ENCODE data around the gene LINGO4. TPM values are rescaled to one million over a fixed set of nuclear protein-coding genes. Genes with fewer than 3 reads are reported as not detected.

The LINGO4 gene
- total and polyA plus RNA-seq, 7 donors, result 0.36 to 18.2 (median 4.6) TPM

DNA sequence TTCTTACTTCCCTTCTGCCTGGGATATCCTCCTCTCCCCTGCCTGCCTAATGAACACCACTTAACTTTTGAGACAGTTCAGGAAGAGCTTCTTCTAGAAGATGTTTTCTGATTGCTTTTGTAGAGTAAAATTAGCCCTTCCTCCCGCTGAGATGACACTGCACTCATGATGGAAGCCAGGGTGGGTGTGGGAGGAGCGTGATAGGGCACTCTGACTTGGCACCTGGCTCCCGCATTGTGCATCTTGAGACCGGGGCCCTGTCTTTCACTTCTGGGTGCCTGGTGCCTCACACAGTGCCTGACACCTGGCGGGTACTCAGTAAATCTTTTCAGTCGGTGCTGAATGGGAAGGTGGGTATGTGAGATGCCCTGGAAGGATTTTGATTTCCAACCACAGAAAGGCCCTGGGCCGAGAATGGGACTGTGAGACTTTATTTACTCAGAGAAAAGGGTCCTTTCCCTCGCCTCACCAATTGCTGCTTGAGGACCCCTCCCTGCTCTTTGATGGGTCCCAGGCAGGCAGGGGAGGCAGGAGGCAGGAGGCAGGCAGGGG is 41.5 kb upstream of the LINGO4 start:
- 90 to 93% (median 91%) methylated on average over 8 of the region's 8 CpGs for WGBS, 3 donors
- Histone ChIP-seq H3K36me3 (ENCODE audit: insufficient read depth in 1 of 2, low read depth in 1 of 2) (no peaks in the 10 kb centered on the region), H3K9me3 (no peaks in the 10 kb centered on the region), H3K27me3 (ENCODE audit: insufficient read depth in 3 of 3, low read length in 2 of 3) (peaks cover 0 to 32% (median 8%) of the 10 kb centered on the region in 3 donors), H3K4me1 (no peaks in the 10 kb centered on the region), H3K4me3 (no peak overlapping the region), H3K27ac (no peak overlapping the region)
- intact Hi-C loops (cut with DNase I), result no loop called here
- no peak for TF ChIP-seq CTCF (IDR thresholded peaks at IDR 0.05)
- DNase-seq, result no peak
- no peak for ATAC-seq

GRCh38 chr1:151846062-151846568 is 40.9 kb upstream of the LINGO4 start:
- H3K9me3 ChIP-seq, result no peaks in the 10 kb centered on the region
- no peaks in the 10 kb centered on the region for H3K4me1 ChIP-seq
- no peaks in the 10 kb centered on the region for H3K36me3 ChIP-seq (ENCODE audit: insufficient read depth in 1 of 2, low read depth in 1 of 2)
- no peak overlapping the region for H3K4me3 ChIP-seq
- WGBS, 3 donors, result 62 to 71% (median 70%) methylated on average over 6 of the region's 6 CpGs
- TF ChIP-seq CTCF (IDR thresholded peaks at IDR 0.05), result no peak
- DNase-seq, result no peak
- H3K27me3 ChIP-seq (ENCODE audit: insufficient read depth in 3 of 3, low read length in 2 of 3), result peaks cover 0 to 31% (median 8%) of the 10 kb centered on the region in 3 donors
- intact Hi-C loops (cut with DNase I), result no loop called here
- H3K27ac ChIP-seq, result no peak overlapping the region
- no peak for ATAC-seq

DNA sequence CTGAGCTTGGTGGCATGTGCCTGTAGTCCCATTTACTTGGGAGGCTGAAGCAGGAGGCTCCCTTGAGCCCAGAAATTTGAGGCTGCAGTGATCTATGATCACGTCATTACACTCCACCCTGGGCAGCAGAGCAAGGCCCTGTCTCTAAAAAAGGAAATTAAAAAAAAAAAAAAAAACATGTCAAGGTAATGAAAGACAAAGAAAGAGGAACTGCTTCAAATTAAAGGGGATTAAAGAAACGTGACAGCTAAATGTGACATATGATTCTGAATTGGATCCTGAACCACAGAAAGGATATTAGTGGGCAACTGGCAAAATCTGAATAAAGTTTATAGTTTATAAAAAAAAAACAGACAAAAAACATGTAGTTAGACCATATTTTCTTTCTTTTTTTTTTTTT is 38.2 kb upstream of the LINGO4 start:
- Histone ChIP-seq H3K27me3 (ENCODE audit: insufficient read depth in 3 of 3, low read length in 2 of 3) (peaks cover 0 to 28% (median 10%) of the 10 kb centered on the region in 3 donors), H3K4me3 (no peak overlapping the region), H3K27ac (no peak overlapping the region), H3K4me1 (no peaks in the 10 kb centered on the region), H3K36me3 (ENCODE audit: insufficient read depth in 1 of 2, low read depth in 1 of 2) (no peaks in the 10 kb centered on the region), H3K9me3 (no peaks in the 10 kb centered on the region)
- DNase-seq (no peak), ATAC-seq (no peak)
- intact Hi-C loops (cut with DNase I), result no loop called here
- WGBS, 3 donors, result 72 to 84% (median 82%) methylated on average over 2 of the region's 2 CpGs
- no peak for TF ChIP-seq CTCF (IDR thresholded peaks at IDR 0.05)

DNA sequence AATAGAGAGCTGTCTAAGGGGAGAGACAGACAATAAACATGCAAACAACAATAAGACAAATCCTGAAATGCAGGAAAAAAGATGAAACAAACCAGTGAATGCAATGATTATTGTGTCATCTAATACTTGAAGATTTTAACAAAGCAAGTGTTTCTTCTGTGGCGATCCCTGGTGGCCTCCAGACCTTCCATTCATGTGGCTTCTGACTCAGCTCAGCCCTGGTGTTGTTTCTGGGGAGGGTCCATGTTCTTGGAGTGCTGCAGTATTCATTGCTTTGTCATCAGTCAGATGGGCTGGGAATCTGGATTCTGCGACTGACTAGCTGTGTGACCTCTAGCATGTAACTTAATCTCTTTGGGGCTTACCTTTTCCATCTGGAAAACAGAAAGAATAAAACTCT is 35.9 kb upstream of the LINGO4 start:
- 81 to 84% (median 83%) methylated on average over 2 of the region's 2 CpGs for WGBS, 3 donors
- Histone ChIP-seq H3K4me3 (no peak overlapping the region), H3K36me3 (ENCODE audit: insufficient read depth in 1 of 2, low read depth in 1 of 2) (no peaks in the 10 kb centered on the region), H3K4me1 (no peaks in the 10 kb centered on the region), H3K27ac (no peak overlapping the region), H3K9me3 (no peaks in the 10 kb centered on the region), H3K27me3 (ENCODE audit: insufficient read depth in 3 of 3, low read length in 2 of 3) (peaks cover 0 to 28% (median 17%) of the 10 kb centered on the region in 3 donors)
- TF ChIP-seq CTCF (IDR thresholded peaks at IDR 0.05), result no peak
- DNase-seq (no peak), ATAC-seq (no peak)
- intact Hi-C loops (cut with DNase I), result no loop called here

GRCh38 chr1:151840421-151840820 is 35.2 kb upstream of the LINGO4 start:
- intact Hi-C loops (cut with DNase I), result no loop called here
- ATAC-seq, result no peak
- Histone ChIP-seq H3K27me3 (ENCODE audit: insufficient read depth in 3 of 3, low read length in 2 of 3) (peaks cover 0 to 28% (median 17%) of the 10 kb centered on the region in 3 donors), H3K4me3 (no peak overlapping the region), H3K9me3 (no peaks in the 10 kb centered on the region), H3K4me1 (no peaks in the 10 kb centered on the region), H3K36me3 (ENCODE audit: insufficient read depth in 1 of 2, low read depth in 1 of 2) (no peaks in the 10 kb centered on the region), H3K27ac (no peak overlapping the region)
- TF ChIP-seq CTCF (IDR thresholded peaks at IDR 0.05), result no peak
- DNase-seq, result no peak
